Activated CD4-positive, alpha-beta T cell treated with anti-CD3 and anti-CD28 coated beads, Interleukin-2, amount 10 ng/mL, durations not matched to agents 24 days and 14 days (primary cell): ENCODE measurements around the gene ME1. TPM values are rescaled to one million over a fixed set of nuclear protein-coding genes. Genes with fewer than 3 reads are reported as not detected.

ENCODE experiments used
- DNase-seq: peaks from one replicate; pipeline ENCODE4 v3.0.0; 2022
- H3K27ac Mint-ChIP-seq: one replicate; pipeline ENCODE4 v1.8.0; 2022; ENCODE audit warnings: mild to moderate bottlenecking, mixed read lengths
- H3K27me3 Mint-ChIP-seq: one replicate; pipeline ENCODE4 v1.8.0; 2022; ENCODE audit warnings: mixed read lengths
- H3K36me3 Mint-ChIP-seq: one replicate; pipeline ENCODE4 v1.8.0; 2022; ENCODE audit warnings: low read depth, mild to moderate bottlenecking, mixed read lengths
- H3K4me1 Mint-ChIP-seq: one replicate; pipeline ENCODE4 v1.8.0; 2021; ENCODE audit warnings: mixed read lengths
- H3K4me3 Mint-ChIP-seq: one replicate; pipeline ENCODE4 v1.8.0; 2022; ENCODE audit warnings: mild to moderate bottlenecking, moderate library complexity, mixed read lengths
- H3K9me3 Mint-ChIP-seq: one replicate; pipeline ENCODE4 v1.8.0; 2021; ENCODE audit warnings: mixed read lengths
- intact Hi-C: fragments of 100-400 bp; cut with micrococcal nuclease; formaldehyde crosslinking; loops from one replicate; pipeline ENCODE4 v1.15.1; 2023
- total RNA-seq: library from RNA; stranded (reverse); gene quantifications from 2 replicates; pipeline ENCODE4 v1.2.3, GENCODE V29; 2022

Gene ME1
- not detected in 2 replicates for total RNA-seq

- intact Hi-C loops, result no loop called here
Measured at GRCh38 chr6:83430611-83431544, at the start of gene ME1. TSS of gene ME1 (minus strand) at chr6:83431051. CDS start at chr6:83430954, 97 bp downstream.

GRCh38 chr6:83480470-83480869, 49.6 kb upstream of the ME1 start:
- Mint-ChIP-seq H3K27ac (no peak overlapping the region), H3K4me1 (no peaks in the 10 kb centered on the region), H3K9me3 (no peaks in the 10 kb centered on the region), H3K4me3 (no peak overlapping the region), H3K36me3 (no peaks in the 10 kb centered on the region), H3K27me3 (no peaks in the 10 kb centered on the region)
- DNase-seq, result no peak
- intact Hi-C loops, result no loop called here

More at GRCh38 chr6:83430611-83431544, at the start of gene ME1:
- Mint-ChIP-seq H3K9me3 (no peaks in the 10 kb centered on the region), H3K4me1 (peaks cover 2% of the 10 kb centered on the region), H3K27ac (peak within 1 kb of the TSS; percentile 29), H3K27me3 (peaks cover 23% of the 10 kb centered on the region), H3K36me3 (no peaks in the 10 kb centered on the region), H3K4me3 (peak within 1 kb of the TSS; percentile 54)
- DNase-seq, result peak; percentile 65

DNA sequence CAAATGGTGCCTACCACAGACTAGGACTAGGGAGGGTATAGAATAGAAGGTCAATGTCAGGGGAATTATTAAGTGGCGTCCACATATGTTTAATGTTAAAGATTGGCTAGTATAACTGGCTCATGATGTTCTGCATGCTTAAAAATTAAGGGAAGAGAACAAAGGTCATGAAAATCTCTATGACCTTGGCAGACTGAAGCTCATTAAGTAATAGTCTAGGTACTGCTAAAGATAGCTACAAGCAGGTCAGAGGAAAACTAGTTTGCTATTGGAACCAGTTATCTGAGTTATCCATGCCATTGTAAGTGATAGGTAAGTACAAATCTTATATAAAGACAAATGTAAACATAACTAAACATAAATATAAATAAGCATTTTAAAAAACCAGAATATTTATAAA, 48.5 kb upstream of the ME1 start:
- Mint-ChIP-seq H3K4me3 (no peak overlapping the region), H3K27ac (no peak overlapping the region), H3K9me3 (no peaks in the 10 kb centered on the region), H3K4me1 (no peaks in the 10 kb centered on the region), H3K27me3 (no peaks in the 10 kb centered on the region), H3K36me3 (no peaks in the 10 kb centered on the region)
- DNase-seq, result no peak
- intact Hi-C loops, result no loop called here

DNA sequence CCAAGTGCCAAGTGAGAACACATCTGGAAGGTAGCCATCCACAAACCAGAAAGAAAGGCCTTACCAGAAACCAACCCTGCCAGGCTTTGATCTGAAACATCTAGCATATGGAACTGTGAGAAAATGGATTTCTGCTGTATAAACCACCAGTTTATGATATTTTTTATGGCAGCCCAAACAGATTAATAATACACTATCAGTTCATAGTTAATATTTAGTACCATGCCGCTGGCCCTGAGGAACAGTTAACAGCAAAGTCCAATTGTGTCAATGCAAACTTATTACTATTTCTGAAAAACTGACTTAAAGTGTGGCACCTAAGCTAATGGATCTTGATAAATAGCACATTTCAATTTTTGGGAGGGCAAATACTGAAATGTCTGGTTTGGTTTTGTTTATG, 46.1 kb upstream of the ME1 start:
- no peaks in the 10 kb centered on the region for H3K27me3 Mint-ChIP-seq
- H3K36me3 Mint-ChIP-seq, result no peaks in the 10 kb centered on the region
- DNase-seq, result no peak
- intact Hi-C loops, result no loop called here
- H3K9me3 Mint-ChIP-seq, result no peaks in the 10 kb centered on the region
- no peak overlapping the region for H3K27ac Mint-ChIP-seq
- H3K4me3 Mint-ChIP-seq, result no peak overlapping the region
- no peaks in the 10 kb centered on the region for H3K4me1 Mint-ChIP-seq

- Mint-ChIP-seq H3K4me3 (no peak overlapping the region), H3K27me3 (no peaks in the 10 kb centered on the region), H3K36me3 (no peaks in the 10 kb centered on the region), H3K9me3 (no peaks in the 10 kb centered on the region), H3K27ac (no peak overlapping the region), H3K4me1 (no peaks in the 10 kb centered on the region)
- intact Hi-C loops, result no loop called here
- DNase-seq, result no peak
Measured at GRCh38 chr6:83474309-83474708, 43.5 kb upstream of the ME1 start.

DNA sequence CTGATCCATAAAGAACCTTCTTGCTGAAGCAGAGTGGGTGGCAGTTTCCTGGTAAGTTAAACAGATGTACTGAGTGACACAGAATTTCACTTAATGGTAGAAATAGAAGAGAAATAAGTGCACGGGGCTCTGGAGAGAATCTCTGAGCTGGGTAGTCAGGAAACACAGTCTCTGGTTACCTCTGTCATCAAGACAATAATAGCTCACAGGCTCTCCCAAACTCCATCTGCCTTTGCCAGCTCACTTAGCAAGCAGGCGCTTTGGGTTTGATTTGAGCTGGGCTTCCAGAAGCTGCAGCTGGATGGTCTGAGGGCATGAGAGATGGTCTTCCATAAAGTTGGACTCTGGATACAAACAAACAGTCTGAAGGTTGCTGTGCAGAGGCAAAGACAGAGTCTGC, 41.9 kb upstream of the ME1 start:
- intact Hi-C loops, result no loop called here
- no peak overlapping the region for H3K27ac Mint-ChIP-seq
- no peak for DNase-seq
- no peak overlapping the region for H3K4me3 Mint-ChIP-seq
- H3K36me3 Mint-ChIP-seq, result no peaks in the 10 kb centered on the region
- peaks cover 2% of the 10 kb centered on the region for H3K27me3 Mint-ChIP-seq
- no peaks in the 10 kb centered on the region for H3K4me1 Mint-ChIP-seq
- no peaks in the 10 kb centered on the region for H3K9me3 Mint-ChIP-seq

- Mint-ChIP-seq H3K4me1 (no peaks in the 10 kb centered on the region), H3K36me3 (no peaks in the 10 kb centered on the region), H3K4me3 (no peak overlapping the region), H3K27ac (no peak overlapping the region), H3K27me3 (peaks cover 3% of the 10 kb centered on the region), H3K9me3 (no peaks in the 10 kb centered on the region)
- no peak for DNase-seq
- intact Hi-C loops, result no loop called here
Measured at GRCh38 chr6:83470587-83470986, 39.7 kb upstream of the ME1 start.

- Mint-ChIP-seq H3K9me3 (no peaks in the 10 kb centered on the region), H3K36me3 (no peaks in the 10 kb centered on the region), H3K27ac (no peak overlapping the region), H3K4me1 (no peaks in the 10 kb centered on the region), H3K27me3 (peaks cover 3% of the 10 kb centered on the region), H3K4me3 (no peak overlapping the region)
- intact Hi-C loops, result no loop called here
- no peak for DNase-seq
Measured at GRCh38 chr6:83470001-83470400, 39.1 kb upstream of the ME1 start.

DNA sequence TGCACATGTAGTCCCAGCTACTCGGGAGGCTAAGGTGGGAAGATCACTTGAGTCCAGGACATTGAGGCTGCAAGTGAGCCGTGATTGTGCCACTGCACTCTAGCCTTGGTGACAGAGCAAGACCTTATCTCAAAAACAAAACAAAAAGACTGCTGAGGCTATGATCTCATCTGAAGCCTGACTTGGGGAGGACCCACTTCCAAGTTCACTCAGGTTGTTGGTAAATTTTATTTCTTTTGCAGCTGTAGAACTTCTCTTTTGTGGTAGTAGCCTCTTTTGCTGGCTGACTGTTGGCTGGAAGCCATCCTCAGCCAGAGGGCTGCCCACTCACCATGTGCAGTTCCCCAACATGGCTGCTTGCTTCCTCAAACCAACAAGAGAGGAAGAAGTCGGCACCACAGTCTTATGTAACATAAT, 36.8 kb upstream of the ME1 start:
- Mint-ChIP-seq H3K27me3 (peaks cover 3% of the 10 kb centered on the region), H3K9me3 (no peaks in the 10 kb centered on the region), H3K27ac (no peak overlapping the region), H3K4me1 (no peaks in the 10 kb centered on the region), H3K4me3 (no peak overlapping the region), H3K36me3 (no peaks in the 10 kb centered on the region)
- no peak for DNase-seq
- intact Hi-C loops, result no loop called here

- intact Hi-C loops, result no loop called here
- Mint-ChIP-seq H3K4me1 (no peaks in the 10 kb centered on the region), H3K9me3 (no peaks in the 10 kb centered on the region), H3K27ac (no peak overlapping the region), H3K36me3 (no peaks in the 10 kb centered on the region), H3K27me3 (peaks cover 3% of the 10 kb centered on the region), H3K4me3 (no peak overlapping the region)
- no peak for DNase-seq
Measured at GRCh38 chr6:83466328-83466727, 35.5 kb upstream of the ME1 start.

DNA sequence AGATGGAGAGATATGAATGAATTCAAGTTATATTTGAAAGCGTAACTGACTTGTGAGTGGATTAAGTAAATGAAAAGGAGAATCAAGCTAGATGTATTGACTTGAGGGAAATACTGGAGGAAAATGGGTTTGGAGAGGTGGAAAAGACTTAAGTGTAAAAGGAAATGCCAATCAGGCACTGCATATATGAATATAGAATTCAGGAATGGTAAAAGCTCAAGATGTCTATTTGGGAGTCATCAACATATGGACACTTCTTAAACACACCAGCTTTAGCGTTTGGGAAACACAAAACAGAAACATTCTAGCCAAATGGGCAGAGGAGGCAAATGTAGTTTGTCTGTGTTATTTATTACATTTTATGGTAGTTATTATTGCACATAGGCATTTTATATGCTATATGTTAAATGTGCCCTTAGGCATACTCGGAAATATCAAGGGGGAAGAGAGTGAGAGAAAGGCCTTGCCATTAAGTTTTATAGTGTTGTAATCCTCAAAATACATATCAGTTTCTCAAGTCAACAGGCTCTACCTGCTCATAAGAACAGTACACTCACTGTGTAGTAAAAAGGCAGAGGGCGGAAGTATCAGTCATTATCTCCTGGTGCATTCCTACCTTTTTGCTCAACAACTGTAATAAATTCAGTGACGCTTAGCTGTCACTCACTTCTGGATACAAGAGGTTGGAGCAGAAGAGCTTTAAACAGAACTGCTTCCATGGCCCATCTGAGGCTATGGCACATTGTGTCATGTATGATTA, 33.7 kb upstream of the ME1 start:
- Mint-ChIP-seq H3K9me3 (no peaks in the 10 kb centered on the region), H3K36me3 (no peaks in the 10 kb centered on the region), H3K4me3 (no peak overlapping the region), H3K27me3 (peaks cover 3% of the 10 kb centered on the region), H3K27ac (no peak overlapping the region), H3K4me1 (no peaks in the 10 kb centered on the region)
- no peak for DNase-seq
- intact Hi-C loops, result no loop called here

DNA sequence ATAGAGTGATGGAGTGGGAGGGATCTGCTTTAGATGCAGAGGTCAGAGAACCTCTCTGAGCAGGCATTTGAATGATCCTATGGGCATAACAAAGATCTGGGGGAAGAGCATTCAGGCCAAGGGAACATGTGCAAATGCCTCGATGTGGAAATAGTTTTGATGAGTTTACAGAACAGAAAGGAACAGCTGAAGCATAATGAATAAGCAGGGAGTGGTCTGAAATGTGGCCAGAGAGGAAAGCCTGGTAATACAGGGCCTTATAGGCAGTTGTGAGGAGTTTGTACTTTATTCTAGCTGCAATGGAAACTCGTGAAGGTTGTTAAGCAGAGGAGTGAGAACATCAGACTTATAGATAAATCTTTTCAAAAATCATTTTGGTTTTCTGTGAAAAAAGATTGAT, 33.0 kb upstream of the ME1 start:
- Mint-ChIP-seq H3K9me3 (no peaks in the 10 kb centered on the region), H3K27me3 (peaks cover 3% of the 10 kb centered on the region), H3K36me3 (no peaks in the 10 kb centered on the region), H3K27ac (no peak overlapping the region), H3K4me3 (no peak overlapping the region), H3K4me1 (no peaks in the 10 kb centered on the region)
- no peak for DNase-seq
- intact Hi-C loops, result no loop called here

- DNase-seq, result no peak
- Mint-ChIP-seq H3K36me3 (no peaks in the 10 kb centered on the region), H3K4me3 (no peak overlapping the region), H3K27ac (no peak overlapping the region), H3K9me3 (no peaks in the 10 kb centered on the region), H3K4me1 (no peaks in the 10 kb centered on the region), H3K27me3 (peaks cover 1% of the 10 kb centered on the region)
- intact Hi-C loops, result no loop called here
Measured at GRCh38 chr6:83462524-83462923, 31.7 kb upstream of the ME1 start.

- Mint-ChIP-seq H3K9me3 (no peaks in the 10 kb centered on the region), H3K27me3 (no peaks in the 10 kb centered on the region), H3K27ac (no peak overlapping the region), H3K36me3 (no peaks in the 10 kb centered on the region), H3K4me3 (no peak overlapping the region), H3K4me1 (no peaks in the 10 kb centered on the region)
- intact Hi-C loops, result no loop called here
- no peak for DNase-seq
Measured at GRCh38 chr6:83461438-83461837, 30.6 kb upstream of the ME1 start.
